ENCODE measurements around the gene SEPTIN11.

Gene SEPTIN11

DNA sequence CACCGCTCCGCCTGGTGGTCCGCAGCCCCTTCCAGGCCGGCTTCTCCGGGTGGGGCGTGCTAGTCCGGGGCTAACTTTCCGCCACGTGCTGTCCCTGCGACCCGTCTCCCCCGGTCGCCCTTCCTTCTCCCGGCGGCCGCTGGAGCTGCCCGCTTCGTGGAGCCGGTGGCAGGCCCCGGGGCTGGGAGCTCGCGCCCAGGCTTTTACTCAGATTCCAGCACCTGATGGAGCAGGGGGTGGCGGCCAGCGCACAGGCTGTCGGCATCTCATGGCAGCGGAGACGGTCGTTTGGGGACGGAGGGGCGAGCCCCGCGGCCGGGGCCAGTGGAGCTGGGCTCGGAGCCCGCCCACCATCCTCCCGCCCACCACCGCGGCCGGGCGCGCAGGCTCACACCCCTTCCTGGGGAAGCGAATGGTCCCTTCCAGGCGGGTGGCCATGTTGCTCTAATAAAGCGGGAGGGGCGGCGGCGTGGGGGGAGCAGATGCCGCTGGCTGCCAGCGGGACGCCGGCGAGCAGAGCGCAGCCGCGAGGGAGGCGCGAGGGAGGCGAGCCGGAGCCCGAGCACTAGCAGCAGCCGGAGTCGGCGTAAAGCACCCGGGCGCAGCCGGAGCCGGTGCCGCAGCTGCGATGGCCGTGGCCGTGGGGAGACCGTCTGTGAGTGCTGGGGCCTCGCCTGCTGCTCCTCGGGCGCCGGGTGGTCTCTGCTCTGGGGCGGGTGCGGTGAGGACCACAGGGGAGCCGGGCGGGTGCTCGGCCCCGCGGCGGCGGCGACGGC is at the start of gene SEPTIN11:
Gene SEPTIN11 (plus strand): TSS at position 477 of the 776 bp plus-strand sequence. CDS start 152 bp downstream, at position 629.
- Histone ChIP-seq H3K4me1 (ENCODE audit: insufficient read depth, poor library complexity, severe bottlenecking) (peaks cover 6% of the 10 kb centered on the region), H3K36me3 (ENCODE audit: low read depth) (no peaks in the 10 kb centered on the region), H3K9me3 (ENCODE audit: severe bottlenecking) (no peaks in the 10 kb centered on the region), H3K27me3 (ENCODE audit: insufficient read depth, poor library complexity, severe bottlenecking) (no peaks in the 10 kb centered on the region), H3K4me3 (ENCODE audit: severe bottlenecking) (peak within 1 kb of the TSS; percentile 88), H3K27ac (ENCODE audit: poor library complexity, severe bottlenecking) (peak within 1 kb of the TSS; percentile 43)
- ATAC-seq (ENCODE audit: low read depth): peak; percentile 77
- no peak for TF ChIP-seq CTCF (IDR thresholded peaks at IDR 0.05; ENCODE audit: poor library complexity, severe bottlenecking)
- DNase-seq (ENCODE audit: low spot score): peak; percentile 90

- Histone ChIP-seq H3K27ac (ENCODE audit: poor library complexity, severe bottlenecking) (no peak overlapping the region), H3K27me3 (ENCODE audit: insufficient read depth, poor library complexity, severe bottlenecking) (no peaks in the 10 kb centered on the region), H3K4me3 (ENCODE audit: severe bottlenecking) (no peak overlapping the region), H3K36me3 (ENCODE audit: low read depth) (no peaks in the 10 kb centered on the region), H3K9me3 (ENCODE audit: severe bottlenecking) (no peaks in the 10 kb centered on the region), H3K4me1 (ENCODE audit: insufficient read depth, poor library complexity, severe bottlenecking) (no peaks in the 10 kb centered on the region)
- ATAC-seq (ENCODE audit: low read depth) (no peak), DNase-seq (ENCODE audit: low spot score) (no peak)
- TF ChIP-seq CTCF (IDR thresholded peaks at IDR 0.05; ENCODE audit: poor library complexity, severe bottlenecking): no peak
These were observed 47.2 kb upstream of the SEPTIN11 start for GRCh38 chr4:76902233-76902890.

DNA sequence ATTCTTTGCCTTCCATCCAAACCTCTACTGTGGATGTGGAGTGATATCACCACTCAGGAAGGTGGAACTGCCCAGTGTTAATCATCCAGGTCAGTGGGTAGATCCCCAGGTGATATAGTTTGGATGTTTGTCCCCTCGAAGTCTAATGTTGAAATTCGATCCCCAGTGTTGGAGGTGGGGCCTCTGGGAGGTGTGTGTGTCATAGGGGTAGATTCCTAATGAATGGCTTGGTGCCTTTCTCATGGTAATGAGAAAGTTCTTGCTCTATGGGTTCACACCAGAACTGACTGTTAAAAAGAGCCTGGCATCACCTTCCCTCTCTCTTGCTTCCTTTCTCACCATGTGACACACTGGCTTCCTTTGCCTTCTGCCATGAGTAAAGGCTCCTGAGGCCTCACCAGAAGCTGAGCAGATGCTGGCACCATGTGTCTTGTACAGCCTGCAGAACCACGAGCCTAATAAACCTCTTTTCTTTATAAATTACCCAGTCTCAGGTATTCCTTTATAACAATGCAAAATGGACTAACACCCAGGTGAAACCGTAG is 44.8 kb upstream of the SEPTIN11 start:
- no peak for TF ChIP-seq CTCF (IDR thresholded peaks at IDR 0.05; ENCODE audit: poor library complexity, severe bottlenecking)
- Histone ChIP-seq H3K27me3 (ENCODE audit: insufficient read depth, poor library complexity, severe bottlenecking) (no peaks in the 10 kb centered on the region), H3K36me3 (ENCODE audit: low read depth) (no peaks in the 10 kb centered on the region), H3K9me3 (ENCODE audit: severe bottlenecking) (no peaks in the 10 kb centered on the region), H3K4me1 (ENCODE audit: insufficient read depth, poor library complexity, severe bottlenecking) (no peaks in the 10 kb centered on the region), H3K4me3 (ENCODE audit: severe bottlenecking) (no peak overlapping the region), H3K27ac (ENCODE audit: poor library complexity, severe bottlenecking) (no peak overlapping the region)
- DNase-seq (ENCODE audit: low spot score): no peak
- no peak for ATAC-seq (ENCODE audit: low read depth)

DNA sequence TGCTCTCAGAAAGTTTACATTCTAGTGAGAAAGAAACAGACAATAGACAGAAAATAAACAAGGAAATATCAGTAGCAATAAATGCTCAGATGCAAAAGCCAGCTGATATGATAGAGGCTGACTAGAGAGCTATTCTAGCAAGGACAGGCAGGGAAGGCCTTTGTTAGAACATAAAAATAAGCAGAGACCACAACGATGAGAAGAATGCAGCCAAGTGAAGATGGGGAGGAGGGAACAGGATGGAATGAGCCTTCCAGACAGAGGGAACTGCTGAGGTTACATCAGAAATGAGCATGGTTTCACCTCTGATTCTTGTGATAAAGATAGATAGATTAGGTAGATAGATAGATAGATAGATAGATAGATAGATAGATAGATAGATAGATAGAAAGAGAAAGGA is 44.0 kb upstream of the SEPTIN11 start:
- H3K4me1 ChIP-seq (ENCODE audit: insufficient read depth, poor library complexity, severe bottlenecking): no peaks in the 10 kb centered on the region
- H3K27me3 ChIP-seq (ENCODE audit: insufficient read depth, poor library complexity, severe bottlenecking): no peaks in the 10 kb centered on the region
- no peak for DNase-seq (ENCODE audit: low spot score)
- H3K36me3 ChIP-seq (ENCODE audit: low read depth): no peaks in the 10 kb centered on the region
- H3K27ac ChIP-seq (ENCODE audit: poor library complexity, severe bottlenecking): no peak overlapping the region
- H3K9me3 ChIP-seq (ENCODE audit: severe bottlenecking): no peaks in the 10 kb centered on the region
- ATAC-seq (ENCODE audit: low read depth): no peak
- no peak overlapping the region for H3K4me3 ChIP-seq (ENCODE audit: severe bottlenecking)
- TF ChIP-seq CTCF (IDR thresholded peaks at IDR 0.05; ENCODE audit: poor library complexity, severe bottlenecking): no peak
